Brain microvascular endothelial cell (primary cell): ENCODE results near the gene NEGR1.

Source experiments
- DNase-seq: peaks from one replicate; pipeline ENCODE4 v3.0.0-alpha.2; 2020
- H3K27ac ChIP-seq: fragments of 250-450 bp; sonication (Bioruptor Pico); 2 replicates; pipeline ENCODE4 v1.5.1; 2020; ENCODE audit warnings: mild to moderate bottlenecking, moderate library complexity
- H3K27me3 ChIP-seq: fragments of 250-450 bp; sonication (Bioruptor Pico); replicated peaks from 2 replicates; pipeline ENCODE4 v1.5.1; 2020; ENCODE audit warnings: mild to moderate bottlenecking
- H3K36me3 ChIP-seq: fragments of 250-450 bp; sonication (Bioruptor Pico); replicated peaks from 2 replicates; pipeline ENCODE4 v1.5.1; 2020; ENCODE audit warnings: mild to moderate bottlenecking
- H3K4me3 ChIP-seq: 2 replicates; pipeline ENCODE4 v1.5.1; 2011; ENCODE audit warnings: low read depth, mild to moderate bottlenecking, control low read depth, low read length, moderate library complexity
- CTCF ChIP-seq: IDR thresholded peaks from 2 replicates; pipeline ENCODE4 v1.5.1; 2011; ENCODE audit warnings: low read depth, mild to moderate bottlenecking, moderate library complexity, low read length, control low read depth, inconsistent platforms; ENCODE audit errors: missing control alignments
- in situ Hi-C: cut with HindIII; loops from 2 replicates; pipeline ENCODE4 v1.10.0; 2017; ENCODE audit warnings: low sequenced_read_pairs, low pct_ligation_motif_present

The NEGR1 gene

DNA sequence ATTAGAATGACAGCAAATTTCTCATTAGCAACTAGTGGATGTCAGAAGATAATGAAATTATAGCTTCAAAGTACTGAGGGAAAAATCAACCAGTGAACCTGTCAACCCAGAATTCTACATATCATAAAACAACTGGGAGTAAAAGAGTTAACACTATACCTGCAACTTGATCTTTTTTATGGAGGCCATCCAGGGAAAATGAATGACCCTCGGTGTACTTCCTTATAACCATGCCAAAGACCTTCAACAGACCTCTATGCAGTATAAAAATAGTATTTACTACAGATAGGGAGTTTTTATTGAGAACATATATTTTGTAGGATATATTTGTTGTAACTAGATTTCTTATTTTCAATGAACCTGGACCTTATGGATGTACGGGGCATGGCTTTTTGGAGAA, 809.0 kb downstream of the NEGR1 start:
- in situ Hi-C loops: no loop called here
- no peak for DNase-seq
- Histone ChIP-seq H3K36me3 (no peaks in the 10 kb centered on the region), H3K27ac (no peak overlapping the region), H3K27me3 (no peaks in the 10 kb centered on the region), H3K4me3 (no peak overlapping the region)
- TF ChIP-seq CTCF: no peak

- Histone ChIP-seq H3K27me3 (no peaks in the 10 kb centered on the region), H3K4me3 (no peak overlapping the region), H3K36me3 (no peaks in the 10 kb centered on the region), H3K27ac (no peak overlapping the region)
- no peak for TF ChIP-seq CTCF
- in situ Hi-C loops: no loop called here
- DNase-seq: no peak
These were observed 817.2 kb downstream of the NEGR1 start for GRCh38 chr1:71465093-71465492.

DNA sequence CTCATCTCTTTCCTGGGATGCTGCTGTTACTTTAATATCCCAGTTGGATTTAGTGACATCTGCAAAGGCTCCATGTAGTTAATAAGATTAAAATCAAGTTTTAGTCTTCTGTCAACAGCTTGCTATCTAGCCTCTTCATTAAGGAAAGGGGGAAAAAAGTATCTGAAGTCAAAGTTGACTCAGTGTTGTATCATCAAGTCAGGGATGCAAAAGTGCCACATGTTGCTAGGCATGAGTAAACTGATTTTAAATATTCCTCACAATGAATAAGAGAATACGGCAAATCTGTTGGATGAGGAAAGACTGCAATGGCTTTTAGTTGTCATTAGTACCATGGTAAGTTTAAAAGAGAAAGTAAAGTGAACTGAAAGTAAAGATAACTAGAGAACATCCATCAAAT, 818.3 kb downstream of the NEGR1 start:
- Histone ChIP-seq H3K36me3 (no peaks in the 10 kb centered on the region), H3K27ac (no peak overlapping the region), H3K4me3 (no peak overlapping the region), H3K27me3 (no peaks in the 10 kb centered on the region)
- in situ Hi-C loops: no loop called here
- TF ChIP-seq CTCF: no peak
- no peak for DNase-seq

GRCh38 chr1:71463144-71463543, 819.2 kb downstream of the NEGR1 start:
- TF ChIP-seq CTCF: no peak
- in situ Hi-C loops: no loop called here
- no peaks in the 10 kb centered on the region for H3K36me3 ChIP-seq
- no peak overlapping the region for H3K4me3 ChIP-seq
- H3K27ac ChIP-seq: no peak overlapping the region
- no peak for DNase-seq
- H3K27me3 ChIP-seq: no peaks in the 10 kb centered on the region

DNA sequence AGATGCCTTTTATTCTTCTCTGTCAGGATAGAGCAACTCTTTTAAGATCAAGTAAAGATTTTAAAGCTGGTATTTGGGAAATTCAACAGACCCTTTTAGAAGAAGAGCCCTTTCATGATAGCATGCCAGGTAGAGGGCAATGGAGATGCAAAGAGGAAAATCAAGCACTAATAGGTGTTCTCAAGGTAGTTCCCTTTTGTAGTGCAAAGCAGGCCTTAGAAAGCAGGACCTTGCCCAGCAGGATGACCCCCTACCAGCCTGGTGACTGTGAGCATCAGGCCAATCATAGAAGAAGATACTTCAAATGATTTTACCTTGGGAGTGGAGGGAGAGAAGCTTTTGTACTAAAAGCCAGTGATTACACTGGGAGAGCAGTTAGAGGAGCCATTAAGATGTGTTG, 820.1 kb downstream of the NEGR1 start:
- Histone ChIP-seq H3K36me3 (no peaks in the 10 kb centered on the region), H3K27ac (no peak overlapping the region), H3K4me3 (no peak overlapping the region), H3K27me3 (no peaks in the 10 kb centered on the region)
- in situ Hi-C loops: no loop called here
- TF ChIP-seq CTCF: no peak
- no peak for DNase-seq

DNA sequence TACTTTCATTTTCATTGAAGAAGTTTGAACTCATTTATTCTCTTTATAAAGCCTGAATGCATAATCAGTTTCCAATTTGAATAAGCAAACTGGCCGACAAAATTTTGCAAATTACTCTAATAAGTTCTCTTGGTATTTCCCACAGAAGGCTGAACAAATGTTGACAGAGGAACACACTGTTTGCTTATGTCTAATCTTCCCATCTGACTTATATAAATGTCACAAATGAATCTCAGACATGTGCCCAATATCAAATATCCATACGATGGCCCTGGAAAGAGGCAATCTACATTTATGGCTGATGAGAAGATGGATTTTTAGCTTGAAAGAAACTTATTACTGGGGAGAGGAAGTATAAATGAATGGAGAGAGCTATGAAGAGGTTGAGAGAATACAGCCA, 820.9 kb downstream of the NEGR1 start:
- in situ Hi-C loops: no loop called here
- Histone ChIP-seq H3K27me3 (no peaks in the 10 kb centered on the region), H3K4me3 (no peak overlapping the region), H3K27ac (no peak overlapping the region), H3K36me3 (no peaks in the 10 kb centered on the region)
- TF ChIP-seq CTCF: no peak
- no peak for DNase-seq
